Tibial nerve (tissue), 4 donors: Measurements from ENCODE around the gene CYP4F3.

Source experiments
- CTCF ChIP-seq, 5 experiments: fragments of 200-600 bp in 3 of 5; fragments of 450-650 bp in 2 of 5; sonication (generic) in 3 of 5; IDR thresholded peaks; one replicate each; pipeline ENCODE4 v1.5.1; 2016 to 2019; ENCODE audit warnings: antibody characterized with exemption in 5 of 5, mild to moderate bottlenecking in 3 of 5, moderate library complexity in 2 of 5
- EP300 ChIP-seq, 2 donors: sonication (generic); formaldehyde crosslinking; IDR thresholded peaks; one replicate each; pipeline ENCODE4 v1.6.1; 2017; ENCODE audit warnings: antibody characterized with exemption in 2 of 2, mild to moderate bottlenecking in 1 of 2
- POLR2A ChIP-seq, 2 donors: fragments of 450-650 bp; IDR thresholded peaks; one replicate each; pipeline ENCODE4 v1.6.1; 2017; ENCODE audit warnings: antibody characterized with exemption in 2 of 2, mild to moderate bottlenecking in 2 of 2, moderate library complexity in 2 of 2

GRCh38 chr19:15614507-15615379, 26.0 kb upstream of the CYP4F3 start, which contains the start of gene CYP4F8:
- TF ChIP-seq CTCF (IDR thresholded peaks at IDR 0.05): no peak
- TF ChIP-seq POLR2A (IDR thresholded peaks at IDR 0.05): no peak
- TF ChIP-seq EP300 (IDR thresholded peaks at IDR 0.05): no peak
